GM23338 (cell line): ENCODE measurements around the gene EPC1. TPM values are rescaled to one million over a fixed set of nuclear protein-coding genes. Genes with fewer than 3 reads are reported as not detected.

ENCODE experiments used
- ATAC-seq: fragments of 200-7000 bp; cut with Tn5 transposase; 3 replicates; pipeline ENCODE4 v1.9.1; 2020
- DNase-seq: peaks from one replicate; pipeline ENCODE4 v3.0.0-alpha.2; 2015; ENCODE audit warnings: low spot score
- H2AFZ ChIP-seq: fragments of 200-600 bp; sonication (generic); 2 replicates; pipeline ENCODE4 v1.8.0; 2016; ENCODE audit warnings: antibody characterized with exemption, mild to moderate bottlenecking, moderate library complexity
- H3F3A ChIP-seq: fragments of 200-600 bp; sonication (generic); replicated peaks from 2 replicates; pipeline ENCODE4 v1.8.0; 2017; ENCODE audit warnings: antibody characterized with exemption, mixed run types, low read depth
- H3K27ac ChIP-seq: fragments of 200-600 bp; sonication (generic); 2 replicates; pipeline ENCODE4 v1.6.1; 2016; ENCODE audit warnings: low read depth
- H3K27me3 ChIP-seq: fragments of 200-600 bp; sonication (generic); 2 replicates; pipeline ENCODE4 v1.8.0; 2016; ENCODE audit warnings: mild to moderate bottlenecking, mixed run types, moderate library complexity; ENCODE audit not compliant: insufficient read depth
- H3K36me3 ChIP-seq: fragments of 200-600 bp; sonication (generic); 2 replicates; pipeline ENCODE4 v1.8.0; 2016; ENCODE audit warnings: mild to moderate bottlenecking; ENCODE audit not compliant: insufficient read depth
- H3K4me1 ChIP-seq: fragments of 200-600 bp; sonication (generic); 2 replicates; pipeline ENCODE4 v1.8.0; 2016; ENCODE audit warnings: mild to moderate bottlenecking, moderate library complexity; ENCODE audit not compliant: insufficient read depth
- H3K4me2 ChIP-seq: fragments of 200-600 bp; sonication (generic); 2 replicates; pipeline ENCODE4 v1.7.1; 2017; ENCODE audit warnings: mixed run types
- H3K4me3 ChIP-seq: fragments of 200-600 bp; sonication (generic); 2 replicates; pipeline ENCODE4 v1.6.1; 2016; ENCODE audit warnings: mixed run types
- H3K79me2 ChIP-seq: fragments of 200-600 bp; sonication (generic); replicated peaks from 2 replicates; pipeline ENCODE4 v1.8.0; 2017; ENCODE audit warnings: mild to moderate bottlenecking; ENCODE audit not compliant: insufficient read depth
- H3K9me2 ChIP-seq: fragments of 200-600 bp; sonication (generic); 2 replicates; pipeline ENCODE4 v1.8.0; 2017; ENCODE audit not compliant: insufficient read depth
- H4K20me1 ChIP-seq: fragments of 200-600 bp; sonication (generic); replicated peaks from 2 replicates; pipeline ENCODE4 v1.8.0; 2017; ENCODE audit warnings: mild to moderate bottlenecking; ENCODE audit not compliant: insufficient read depth
- H3K27ac Mint-ChIP-seq: 2 replicates; pipeline ENCODE4 v1.8.0; 2020; ENCODE audit warnings: inconsistent platforms, mild to moderate bottlenecking, moderate library complexity, mixed read lengths
- H3K27me3 Mint-ChIP-seq: 3 replicates; pipeline ENCODE4 v1.8.0; 2022; ENCODE audit warnings: low read depth, mild to moderate bottlenecking, moderate library complexity, mixed read lengths, inconsistent platforms; ENCODE audit not compliant: insufficient read depth, poor library complexity
- H3K36me3 Mint-ChIP-seq: 3 replicates; pipeline ENCODE4 v1.8.0; 2021; ENCODE audit warnings: low read depth, mild to moderate bottlenecking, inconsistent platforms, moderate library complexity, mixed read lengths
- H3K4me1 Mint-ChIP-seq: 3 replicates; pipeline ENCODE4 v1.8.0; 2020; ENCODE audit warnings: mild to moderate bottlenecking, inconsistent platforms, mixed read lengths
- H3K4me3 Mint-ChIP-seq: 3 replicates; pipeline ENCODE4 v1.8.0; 2021; ENCODE audit warnings: moderate library complexity, mild to moderate bottlenecking, inconsistent platforms, mixed read lengths
- H3K9me3 Mint-ChIP-seq: 3 replicates; pipeline ENCODE4 v1.8.0; 2020; ENCODE audit warnings: moderate library complexity, mild to moderate bottlenecking, inconsistent platforms, mixed read lengths
- EZH2phosphoT487 ChIP-seq: fragments of 200-600 bp; sonication (generic); IDR thresholded peaks from one replicate; pipeline ENCODE4 v1.8.1; 2018; ENCODE audit warnings: antibody characterized with exemption; ENCODE audit not compliant: unreplicated experiment
- JUNB ChIP-seq: IDR thresholded peaks from one replicate; pipeline ENCODE4 v1.6.1; 2016; ENCODE audit warnings: antibody characterized with exemption; ENCODE audit not compliant: unreplicated experiment
- NANOG ChIP-seq: IDR thresholded peaks from 2 replicates; pipeline ENCODE4 v1.6.1; 2016; ENCODE audit warnings: antibody characterized with exemption, borderline replicate concordance
- ZNF331 ChIP-seq: fragments of 250-450 bp; sonication (Bioruptor Pico); IDR thresholded peaks from 2 replicates; pipeline ENCODE4 v1.5.0; 2020; ENCODE audit warnings: low read depth, mild to moderate bottlenecking, moderate library complexity
- polyA plus RNA-seq: library from polyadenylated mRNA; unstranded; fragments of >200 nt; fragmentation: Nextera tagmentation; extraction: Ambion mirVana; gene quantifications from 2 replicates; pipeline ENCODE4 v1.2.1, GENCODE V29; 2016
- total RNA-seq: library from RNA; depleted of rRNA; stranded (reverse); fragments of >200 nt; shearing (Covaris generic); gene quantifications from 2 replicates; pipeline ENCODE4 v1.2.3, GENCODE V29; 2014
- TF ChIP-seq, protein P1 (sequence below): fragments of 250-450 bp; sonication (Bioruptor Pico); IDR thresholded peaks from 2 replicates; pipeline ENCODE4 v1.5.0; 2020; ENCODE audit warnings: mild to moderate bottlenecking, moderate library complexity
- TF ChIP-seq, protein P2 (sequence below): IDR thresholded peaks from 2 replicates; pipeline ENCODE4 v1.6.1; 2016; ENCODE audit warnings: antibody characterized with exemption
- TF ChIP-seq, protein P3 (sequence below): IDR thresholded peaks from one replicate; pipeline ENCODE4 v1.6.1; 2018; ENCODE audit warnings: antibody characterized with exemption; ENCODE audit not compliant: unreplicated experiment

The EPC1 gene
- total and polyA plus RNA-seq, 2 experiments from 2014 or later: 24.1 to 25.9 TPM

DNA sequence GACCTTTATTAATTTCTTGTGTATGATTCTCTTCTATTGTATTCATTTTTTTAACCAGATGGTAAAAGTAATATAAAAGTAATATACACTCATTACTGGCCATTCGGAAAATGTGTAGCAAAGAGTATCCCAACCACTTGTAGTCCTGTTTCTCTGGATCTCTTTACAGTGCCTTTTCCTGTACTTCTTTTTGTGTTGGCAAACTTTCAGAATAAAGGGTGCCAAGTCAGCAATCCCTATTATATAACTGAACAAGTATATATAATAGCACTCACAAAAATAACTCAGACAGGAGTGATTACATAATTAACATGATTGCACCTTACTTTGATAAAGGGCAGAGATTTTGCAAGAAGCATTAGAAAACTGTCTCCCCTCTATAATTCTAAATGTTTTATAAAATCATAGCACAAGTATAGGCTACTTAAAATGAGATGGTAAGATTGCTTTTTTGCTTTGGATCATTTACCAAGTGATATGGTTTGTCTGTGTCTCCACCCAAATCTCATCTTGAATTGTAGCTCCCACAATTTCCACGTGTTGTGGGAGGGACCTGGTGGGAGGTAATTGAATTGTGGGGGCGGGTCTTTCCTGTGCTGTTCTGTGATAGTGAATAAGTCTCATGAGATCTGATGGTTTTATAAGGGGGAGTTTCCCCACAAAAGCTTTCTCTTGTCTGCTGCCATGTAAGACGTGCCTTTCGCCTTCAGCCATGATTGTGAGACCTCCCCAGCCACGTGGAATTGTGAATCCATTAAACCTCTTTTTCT lies 41.5 kb upstream of the EPC1 start:
- Histone ChIP-seq H3K4me2 (no peak overlapping the region), H3K36me3 (no peaks in the 10 kb centered on the region), H3K27ac (no peak overlapping the region), H4K20me1 (no peaks in the 10 kb centered on the region; the same call in 1 of the 2 replicates), H3K9me2 (no peaks in the 10 kb centered on the region), H3K4me1 (no peaks in the 10 kb centered on the region), H2AFZ (no peak overlapping the region), H3K79me2 (no peaks in the 10 kb centered on the region), H3K4me3 (no peak overlapping the region), H3K27me3 (no peaks in the 10 kb centered on the region), H3F3A (no peaks in the 10 kb centered on the region)
- H3K27me3 Mint-ChIP-seq: no peaks in the 10 kb centered on the region
- no peak overlapping the region for H3K4me3 Mint-ChIP-seq
- ATAC-seq: no peak
- 0 out of 3 replicates have a peak, but pooled peaks cover 2% of the 10 kb centered on the region for H3K4me1 Mint-ChIP-seq
- no peaks in the 10 kb centered on the region for H3K9me3 Mint-ChIP-seq
- no peak overlapping the region for H3K27ac Mint-ChIP-seq
- H3K36me3 Mint-ChIP-seq: no peaks in the 10 kb centered on the region
- TF ChIP-seq ZNF331: no peak
- no peak for TF ChIP-seq NANOG
- TF ChIP-seq, protein P1, sequence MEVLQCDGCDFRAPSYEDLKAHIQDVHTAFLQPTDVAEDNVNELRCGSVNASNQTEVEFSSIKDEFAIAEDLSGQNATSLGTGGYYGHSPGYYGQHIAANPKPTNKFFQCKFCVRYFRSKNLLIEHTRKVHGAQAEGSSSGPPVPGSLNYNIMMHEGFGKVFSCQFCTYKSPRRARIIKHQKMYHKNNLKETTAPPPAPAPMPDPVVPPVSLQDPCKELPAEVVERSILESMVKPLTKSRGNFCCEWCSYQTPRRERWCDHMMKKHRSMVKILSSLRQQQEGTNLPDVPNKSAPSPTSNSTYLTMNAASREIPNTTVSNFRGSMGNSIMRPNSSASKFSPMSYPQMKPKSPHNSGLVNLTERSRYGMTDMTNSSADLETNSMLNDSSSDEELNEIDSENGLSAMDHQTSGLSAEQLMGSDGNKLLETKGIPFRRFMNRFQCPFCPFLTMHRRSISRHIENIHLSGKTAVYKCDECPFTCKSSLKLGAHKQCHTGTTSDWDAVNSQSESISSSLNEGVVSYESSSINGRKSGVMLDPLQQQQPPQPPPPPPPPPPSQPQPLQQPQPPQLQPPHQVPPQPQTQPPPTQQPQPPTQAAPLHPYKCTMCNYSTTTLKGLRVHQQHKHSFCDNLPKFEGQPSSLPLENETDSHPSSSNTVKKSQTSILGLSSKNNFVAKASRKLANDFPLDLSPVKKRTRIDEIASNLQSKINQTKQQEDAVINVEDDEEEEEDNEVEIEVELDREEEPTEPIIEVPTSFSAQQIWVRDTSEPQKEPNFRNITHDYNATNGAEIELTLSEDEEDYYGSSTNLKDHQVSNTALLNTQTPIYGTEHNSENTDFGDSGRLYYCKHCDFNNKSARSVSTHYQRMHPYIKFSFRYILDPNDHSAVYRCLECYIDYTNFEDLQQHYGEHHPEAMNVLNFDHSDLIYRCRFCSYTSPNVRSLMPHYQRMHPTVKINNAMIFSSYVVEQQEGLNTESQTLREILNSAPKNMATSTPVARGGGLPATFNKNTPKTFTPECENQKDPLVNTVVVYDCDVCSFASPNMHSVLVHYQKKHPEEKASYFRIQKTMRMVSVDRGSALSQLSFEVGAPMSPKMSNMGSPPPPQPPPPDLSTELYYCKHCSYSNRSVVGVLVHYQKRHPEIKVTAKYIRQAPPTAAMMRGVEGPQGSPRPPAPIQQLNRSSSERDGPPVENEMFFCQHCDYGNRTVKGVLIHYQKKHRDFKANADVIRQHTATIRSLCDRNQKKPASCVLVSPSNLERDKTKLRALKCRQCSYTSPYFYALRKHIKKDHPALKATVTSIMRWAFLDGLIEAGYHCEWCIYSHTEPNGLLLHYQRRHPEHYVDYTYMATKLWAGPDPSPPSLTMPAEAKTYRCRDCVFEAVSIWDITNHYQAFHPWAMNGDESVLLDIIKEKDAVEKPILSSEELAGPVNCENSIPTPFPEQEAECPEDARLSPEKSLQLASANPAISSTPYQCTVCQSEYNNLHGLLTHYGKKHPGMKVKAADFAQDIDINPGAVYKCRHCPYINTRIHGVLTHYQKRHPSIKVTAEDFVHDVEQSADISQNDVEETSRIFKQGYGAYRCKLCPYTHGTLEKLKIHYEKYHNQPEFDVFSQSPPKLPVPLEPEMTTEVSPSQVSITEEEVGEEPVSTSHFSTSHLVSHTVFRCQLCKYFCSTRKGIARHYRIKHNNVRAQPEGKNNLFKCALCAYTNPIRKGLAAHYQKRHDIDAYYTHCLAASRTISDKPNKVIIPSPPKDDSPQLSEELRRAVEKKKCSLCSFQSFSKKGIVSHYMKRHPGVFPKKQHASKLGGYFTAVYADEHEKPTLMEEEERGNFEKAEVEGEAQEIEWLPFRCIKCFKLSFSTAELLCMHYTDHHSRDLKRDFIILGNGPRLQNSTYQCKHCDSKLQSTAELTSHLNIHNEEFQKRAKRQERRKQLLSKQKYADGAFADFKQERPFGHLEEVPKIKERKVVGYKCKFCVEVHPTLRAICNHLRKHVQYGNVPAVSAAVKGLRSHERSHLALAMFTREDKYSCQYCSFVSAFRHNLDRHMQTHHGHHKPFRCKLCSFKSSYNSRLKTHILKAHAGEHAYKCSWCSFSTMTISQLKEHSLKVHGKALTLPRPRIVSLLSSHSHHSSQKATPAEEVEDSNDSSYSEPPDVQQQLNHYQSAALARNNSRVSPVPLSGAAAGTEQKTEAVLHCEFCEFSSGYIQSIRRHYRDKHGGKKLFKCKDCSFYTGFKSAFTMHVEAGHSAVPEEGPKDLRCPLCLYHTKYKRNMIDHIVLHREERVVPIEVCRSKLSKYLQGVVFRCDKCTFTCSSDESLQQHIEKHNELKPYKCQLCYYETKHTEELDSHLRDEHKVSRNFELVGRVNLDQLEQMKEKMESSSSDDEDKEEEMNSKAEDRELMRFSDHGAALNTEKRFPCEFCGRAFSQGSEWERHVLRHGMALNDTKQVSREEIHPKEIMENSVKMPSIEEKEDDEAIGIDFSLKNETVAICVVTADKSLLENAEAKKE (CRISPR knock-in tag): no peak
- DNase-seq: no peak

DNA sequence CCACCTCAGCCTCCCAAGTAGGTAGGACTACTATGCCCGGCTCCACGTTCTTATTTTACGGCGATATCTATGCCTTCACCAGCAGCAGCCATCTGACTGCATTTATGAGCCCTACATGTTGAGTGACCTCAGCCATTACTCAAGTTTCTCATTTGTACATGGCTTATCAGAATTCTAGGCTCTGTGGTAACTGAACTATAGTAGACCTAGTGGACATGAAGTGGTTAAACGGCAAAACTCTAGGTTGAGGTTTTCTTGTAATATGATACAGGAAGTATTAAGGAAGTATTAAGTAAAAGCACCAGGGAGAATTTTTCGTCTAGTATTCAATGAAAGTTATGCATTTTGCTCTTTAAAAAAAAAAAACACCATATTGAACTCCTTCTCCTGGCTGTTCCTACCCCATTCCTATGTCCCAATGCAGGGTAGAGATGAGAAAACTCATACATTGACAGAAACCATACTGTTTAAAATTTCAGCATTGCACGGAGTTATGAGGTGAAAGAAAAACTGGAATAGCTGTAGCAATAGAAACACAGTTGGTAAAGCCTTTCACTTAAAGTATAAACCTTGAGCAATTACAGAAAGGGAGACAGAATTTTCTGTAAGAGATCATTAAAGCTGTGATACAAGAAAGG lies 39.8 kb upstream of the EPC1 start:
- Mint-ChIP-seq H3K27ac (no peak overlapping the region), H3K9me3 (no peaks in the 10 kb centered on the region), H3K4me1 (0 out of 3 replicates have a peak, but pooled peaks cover 2% of the 10 kb centered on the region), H3K36me3 (no peaks in the 10 kb centered on the region), H3K27me3 (no peaks in the 10 kb centered on the region), H3K4me3 (no peak overlapping the region)
- Histone ChIP-seq H3F3A (no peaks in the 10 kb centered on the region), H3K79me2 (no peaks in the 10 kb centered on the region), H3K4me2 (no peak overlapping the region), H3K27me3 (no peaks in the 10 kb centered on the region), H3K36me3 (no peaks in the 10 kb centered on the region), H4K20me1 (no peaks in the 10 kb centered on the region; the same call in 1 of the 2 replicates), H3K4me3 (no peak overlapping the region), H3K27ac (no peak overlapping the region), H3K4me1 (no peaks in the 10 kb centered on the region), H2AFZ (no peak overlapping the region), H3K9me2 (no peaks in the 10 kb centered on the region)
- ATAC-seq: no peak
- DNase-seq: no peak
- TF ChIP-seq JUNB (no peak), EZH2phosphoT487 (no peak)
- TF ChIP-seq, protein P2, sequence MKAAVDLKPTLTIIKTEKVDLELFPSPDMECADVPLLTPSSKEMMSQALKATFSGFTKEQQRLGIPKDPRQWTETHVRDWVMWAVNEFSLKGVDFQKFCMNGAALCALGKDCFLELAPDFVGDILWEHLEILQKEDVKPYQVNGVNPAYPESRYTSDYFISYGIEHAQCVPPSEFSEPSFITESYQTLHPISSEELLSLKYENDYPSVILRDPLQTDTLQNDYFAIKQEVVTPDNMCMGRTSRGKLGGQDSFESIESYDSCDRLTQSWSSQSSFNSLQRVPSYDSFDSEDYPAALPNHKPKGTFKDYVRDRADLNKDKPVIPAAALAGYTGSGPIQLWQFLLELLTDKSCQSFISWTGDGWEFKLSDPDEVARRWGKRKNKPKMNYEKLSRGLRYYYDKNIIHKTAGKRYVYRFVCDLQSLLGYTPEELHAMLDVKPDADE: no peak
- TF ChIP-seq, protein P3, sequence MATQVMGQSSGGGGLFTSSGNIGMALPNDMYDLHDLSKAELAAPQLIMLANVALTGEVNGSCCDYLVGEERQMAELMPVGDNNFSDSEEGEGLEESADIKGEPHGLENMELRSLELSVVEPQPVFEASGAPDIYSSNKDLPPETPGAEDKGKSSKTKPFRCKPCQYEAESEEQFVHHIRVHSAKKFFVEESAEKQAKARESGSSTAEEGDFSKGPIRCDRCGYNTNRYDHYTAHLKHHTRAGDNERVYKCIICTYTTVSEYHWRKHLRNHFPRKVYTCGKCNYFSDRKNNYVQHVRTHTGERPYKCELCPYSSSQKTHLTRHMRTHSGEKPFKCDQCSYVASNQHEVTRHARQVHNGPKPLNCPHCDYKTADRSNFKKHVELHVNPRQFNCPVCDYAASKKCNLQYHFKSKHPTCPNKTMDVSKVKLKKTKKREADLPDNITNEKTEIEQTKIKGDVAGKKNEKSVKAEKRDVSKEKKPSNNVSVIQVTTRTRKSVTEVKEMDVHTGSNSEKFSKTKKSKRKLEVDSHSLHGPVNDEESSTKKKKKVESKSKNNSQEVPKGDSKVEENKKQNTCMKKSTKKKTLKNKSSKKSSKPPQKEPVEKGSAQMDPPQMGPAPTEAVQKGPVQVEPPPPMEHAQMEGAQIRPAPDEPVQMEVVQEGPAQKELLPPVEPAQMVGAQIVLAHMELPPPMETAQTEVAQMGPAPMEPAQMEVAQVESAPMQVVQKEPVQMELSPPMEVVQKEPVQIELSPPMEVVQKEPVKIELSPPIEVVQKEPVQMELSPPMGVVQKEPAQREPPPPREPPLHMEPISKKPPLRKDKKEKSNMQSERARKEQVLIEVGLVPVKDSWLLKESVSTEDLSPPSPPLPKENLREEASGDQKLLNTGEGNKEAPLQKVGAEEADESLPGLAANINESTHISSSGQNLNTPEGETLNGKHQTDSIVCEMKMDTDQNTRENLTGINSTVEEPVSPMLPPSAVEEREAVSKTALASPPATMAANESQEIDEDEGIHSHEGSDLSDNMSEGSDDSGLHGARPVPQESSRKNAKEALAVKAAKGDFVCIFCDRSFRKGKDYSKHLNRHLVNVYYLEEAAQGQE: no peak
